Mucosa of rectum (tissue), 2 donors: ENCODE data around the gene DRGX.

ENCODE experiments used
- H3K27ac ChIP-seq, 2 donors: one replicate each; pipeline ENCODE4 v1.7.0; 2013; ENCODE audit warnings: inconsistent platforms in 2 of 2, low read depth in 2 of 2, low read length in 2 of 2
- H3K27me3 ChIP-seq, 2 donors: one replicate each; pipeline ENCODE4 v1.7.0; 2013; ENCODE audit warnings: low read length in 2 of 2; ENCODE audit not compliant: control insufficient read depth in 2 of 2, insufficient read depth in 2 of 2
- H3K36me3 ChIP-seq, 2 donors: one replicate each; pipeline ENCODE4 v1.7.0; 2013; ENCODE audit warnings: low read length in 2 of 2; ENCODE audit not compliant: control insufficient read depth in 2 of 2, insufficient read depth in 2 of 2
- H3K4me1 ChIP-seq, 2 donors: one replicate each; pipeline ENCODE4 v1.7.0; 2013; ENCODE audit warnings: low read length in 2 of 2, mild to moderate bottlenecking in 1 of 2; ENCODE audit not compliant: control insufficient read depth in 2 of 2, insufficient read depth in 2 of 2
- H3K4me3 ChIP-seq, 2 donors: one replicate each; pipeline ENCODE4 v1.7.0; 2013; ENCODE audit warnings: low read length in 2 of 2
- H3K9ac ChIP-seq, 2 donors: one replicate each; pipeline ENCODE4 v1.7.0; 2013; ENCODE audit warnings: low read length in 2 of 2, low read depth in 1 of 2, mild to moderate bottlenecking in 1 of 2
- H3K9me3 ChIP-seq, 2 donors: one replicate each; pipeline ENCODE4 v1.7.0; 2013; ENCODE audit warnings: low read length in 2 of 2; ENCODE audit not compliant: control insufficient read depth in 2 of 2
- donor health status: healthy.
- donor health status: Normal muscosa, but diverticular disease.

DRGX gene

DNA sequence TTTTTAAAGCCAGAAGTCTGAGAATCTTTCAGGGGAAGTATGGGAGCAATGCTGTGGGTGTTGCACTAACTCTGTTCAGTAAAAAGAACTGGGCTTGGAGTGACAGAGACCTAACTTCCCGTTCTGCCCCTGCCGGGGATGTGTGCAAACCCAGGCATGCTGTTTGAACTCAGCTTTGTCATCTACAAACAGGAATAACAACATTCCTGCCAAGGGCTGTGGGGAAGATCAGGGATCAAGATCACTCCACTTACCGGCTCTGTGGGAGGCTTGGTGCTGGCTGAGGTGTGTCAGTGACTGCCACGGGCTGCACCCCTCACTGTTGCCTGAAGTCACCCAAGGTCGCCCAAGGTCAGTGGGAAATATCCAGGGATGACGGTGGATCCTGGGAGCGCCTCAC is 23.1 kb upstream of the DRGX start:
- no peaks in the 10 kb centered on the region for H3K36me3 ChIP-seq
- no peak overlapping the region for H3K27ac ChIP-seq
- H3K4me1 ChIP-seq: peaks cover 0 to 4% of the 10 kb centered on the region in 2 donors
- no peak overlapping the region for H3K4me3 ChIP-seq
- H3K9me3 ChIP-seq: no peaks in the 10 kb centered on the region
- no peaks in the 10 kb centered on the region for H3K27me3 ChIP-seq
- H3K9ac ChIP-seq: no peak overlapping the region

DNA sequence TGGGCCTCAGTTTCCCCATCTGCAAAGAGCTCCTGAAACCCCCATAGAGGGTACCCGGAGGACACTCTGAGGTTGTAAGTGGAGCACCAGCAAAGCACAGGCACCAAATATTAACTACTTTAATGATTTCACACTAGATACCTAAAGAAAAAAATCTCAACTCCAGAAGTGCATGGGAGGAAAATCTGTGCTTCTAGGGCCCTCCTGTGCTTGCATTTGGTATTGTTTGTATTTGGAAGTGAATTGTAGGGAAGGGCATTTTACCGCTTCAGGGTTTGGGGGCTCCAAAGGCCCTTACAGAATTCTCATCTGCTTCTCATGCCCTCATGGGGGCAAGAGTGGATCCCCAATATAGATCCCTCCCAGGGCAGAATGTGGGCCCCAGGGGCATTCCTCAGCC is 22.4 kb upstream of the DRGX start:
- H3K27me3 ChIP-seq: no peaks in the 10 kb centered on the region
- H3K4me1 ChIP-seq: peaks cover 0 to 4% of the 10 kb centered on the region in 2 donors
- H3K4me3 ChIP-seq: no peak overlapping the region
- H3K9ac ChIP-seq: no peak overlapping the region
- no peaks in the 10 kb centered on the region for H3K9me3 ChIP-seq
- H3K27ac ChIP-seq: no peak overlapping the region
- no peaks in the 10 kb centered on the region for H3K36me3 ChIP-seq

DNA sequence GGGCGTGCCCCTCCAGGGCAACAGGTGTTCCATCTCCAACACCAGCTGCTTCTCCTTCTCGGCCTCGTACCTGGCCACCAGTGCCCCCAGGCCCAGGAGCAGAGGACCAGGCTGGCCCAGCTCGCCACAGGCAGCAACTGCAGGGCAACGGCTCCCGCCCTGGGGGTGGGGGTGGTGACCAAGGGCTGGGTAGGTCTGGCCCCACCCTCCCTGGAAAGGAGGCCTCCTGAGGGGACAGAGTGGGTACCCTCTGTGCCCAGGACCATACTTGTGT is 22.1 kb upstream of the DRGX start:
- H3K27ac ChIP-seq: no peak overlapping the region
- no peaks in the 10 kb centered on the region for H3K27me3 ChIP-seq
- H3K9me3 ChIP-seq: no peaks in the 10 kb centered on the region
- peaks cover 0 to 4% of the 10 kb centered on the region in 2 donors for H3K4me1 ChIP-seq
- H3K36me3 ChIP-seq: no peaks in the 10 kb centered on the region
- no peak overlapping the region for H3K9ac ChIP-seq
- H3K4me3 ChIP-seq: no peak overlapping the region

DNA sequence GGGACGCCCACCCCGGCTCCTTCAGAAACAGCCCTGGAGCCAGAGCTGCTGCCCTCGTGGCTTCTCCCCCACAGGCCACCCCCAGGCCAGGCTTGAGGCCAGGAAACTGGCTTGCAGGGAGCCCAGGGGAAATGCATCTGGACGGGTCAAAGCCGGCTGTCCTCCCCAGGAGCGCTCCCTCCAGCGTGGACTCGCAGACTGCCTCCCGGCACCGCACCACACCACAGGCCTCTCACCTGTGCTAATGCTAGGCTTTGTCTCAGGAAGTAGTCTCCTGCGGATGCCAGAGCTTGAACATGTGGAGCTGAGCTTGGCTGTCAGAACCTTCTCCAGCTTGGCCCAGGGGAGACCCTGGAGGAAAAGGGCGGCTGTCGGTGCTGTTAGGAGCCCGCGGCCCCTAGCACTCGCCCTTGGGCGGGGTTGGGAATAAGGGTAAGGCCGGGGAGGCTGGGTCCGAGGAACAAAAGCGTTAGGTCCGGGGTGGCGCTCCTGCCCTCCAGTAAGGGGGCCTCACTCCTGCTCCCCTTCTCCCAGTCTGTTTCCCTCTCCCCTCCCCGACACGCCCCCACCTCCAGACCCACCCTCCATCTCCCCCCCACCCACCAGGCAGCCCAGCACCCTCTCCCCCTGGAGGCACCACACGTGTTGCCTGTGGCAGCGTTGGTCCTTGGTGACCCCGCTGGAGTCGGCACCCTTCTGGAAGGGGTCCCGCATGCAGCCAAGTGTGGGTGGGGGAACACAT is 21.6 kb upstream of the DRGX start:
- no peak overlapping the region for H3K27ac ChIP-seq
- H3K27me3 ChIP-seq: no peaks in the 10 kb centered on the region
- no peak overlapping the region for H3K4me3 ChIP-seq
- H3K9me3 ChIP-seq: no peaks in the 10 kb centered on the region
- peaks cover 0 to 4% of the 10 kb centered on the region in 2 donors for H3K4me1 ChIP-seq
- H3K9ac ChIP-seq: no peak overlapping the region
- no peaks in the 10 kb centered on the region for H3K36me3 ChIP-seq

DNA sequence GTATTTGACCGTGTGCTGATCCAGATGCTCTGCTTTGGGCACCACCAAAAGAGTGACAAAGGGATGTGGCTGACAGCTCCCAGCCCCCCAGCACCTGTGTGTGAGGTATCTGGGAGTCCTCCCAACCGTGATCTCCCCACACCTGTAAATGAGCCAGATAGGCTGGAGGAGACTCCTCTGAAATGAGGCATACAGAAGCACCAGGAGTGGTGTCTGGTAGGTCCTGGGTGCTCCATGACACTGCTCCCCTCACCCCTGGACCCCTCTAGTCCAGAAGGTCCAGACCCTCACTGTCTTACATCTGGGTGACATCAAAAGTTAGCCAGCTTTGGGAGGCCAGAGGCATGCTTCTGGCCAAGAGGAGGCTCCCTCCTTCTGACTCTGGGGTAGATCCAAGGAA is 20.0 kb upstream of the DRGX start:
- Histone ChIP-seq H3K9ac (no peak overlapping the region), H3K9me3 (no peaks in the 10 kb centered on the region), H3K36me3 (no peaks in the 10 kb centered on the region), H3K4me1 (peaks cover 0 to 4% of the 10 kb centered on the region in 2 donors), H3K27ac (no peak overlapping the region), H3K4me3 (no peak overlapping the region), H3K27me3 (no peaks in the 10 kb centered on the region)

DNA sequence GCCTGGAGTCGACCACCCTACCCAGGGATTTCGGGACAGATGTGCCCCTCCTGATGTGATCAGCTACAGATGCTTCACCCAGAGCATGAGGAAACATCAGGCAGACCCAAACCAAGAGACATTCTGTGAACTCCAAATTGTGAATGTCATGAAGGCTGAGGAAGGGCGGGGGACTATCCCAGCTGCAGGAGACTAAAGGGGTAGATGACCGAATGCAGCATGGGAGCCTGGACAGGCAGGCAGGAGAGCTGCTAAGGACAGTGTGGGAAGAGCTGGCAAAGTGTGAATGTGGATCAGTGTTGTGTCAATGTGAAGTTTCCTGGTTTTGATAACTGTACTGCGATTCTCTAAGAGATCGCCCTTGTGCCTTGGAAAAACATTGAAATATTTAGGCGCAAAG is 19.2 kb upstream of the DRGX start:
- H3K4me3 ChIP-seq: no peak overlapping the region
- no peak overlapping the region for H3K27ac ChIP-seq
- no peaks in the 10 kb centered on the region for H3K27me3 ChIP-seq
- no peak overlapping the region for H3K9ac ChIP-seq
- no peaks in the 10 kb centered on the region for H3K9me3 ChIP-seq
- peaks cover 0 to 4% of the 10 kb centered on the region in 2 donors for H3K4me1 ChIP-seq
- H3K36me3 ChIP-seq: no peaks in the 10 kb centered on the region

DNA sequence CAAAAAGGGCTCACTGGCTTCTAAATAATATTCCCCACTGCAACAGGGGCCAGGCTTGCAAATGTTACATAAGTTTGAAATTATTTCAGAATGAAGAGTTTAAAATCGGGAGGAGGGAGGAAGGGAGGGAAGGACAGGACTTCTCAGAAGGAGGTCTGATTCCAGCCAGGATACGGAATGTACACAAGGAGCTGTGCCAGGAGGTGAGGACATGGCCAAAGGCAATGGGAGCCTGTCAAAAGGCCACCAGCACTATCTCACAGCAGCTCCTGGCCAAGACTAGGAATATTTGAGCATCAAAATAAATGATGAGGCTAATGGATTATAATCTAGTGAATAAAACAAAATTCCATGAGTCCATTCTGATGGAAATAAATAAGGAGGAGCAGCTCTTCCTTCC is 18.6 kb upstream of the DRGX start:
- H3K9me3 ChIP-seq: no peaks in the 10 kb centered on the region
- H3K4me3 ChIP-seq: no peak overlapping the region
- H3K27me3 ChIP-seq: no peaks in the 10 kb centered on the region
- no peak overlapping the region for H3K27ac ChIP-seq
- H3K9ac ChIP-seq: no peak overlapping the region
- H3K36me3 ChIP-seq: no peaks in the 10 kb centered on the region
- H3K4me1 ChIP-seq: peaks cover 0 to 4% of the 10 kb centered on the region in 2 donors

DNA sequence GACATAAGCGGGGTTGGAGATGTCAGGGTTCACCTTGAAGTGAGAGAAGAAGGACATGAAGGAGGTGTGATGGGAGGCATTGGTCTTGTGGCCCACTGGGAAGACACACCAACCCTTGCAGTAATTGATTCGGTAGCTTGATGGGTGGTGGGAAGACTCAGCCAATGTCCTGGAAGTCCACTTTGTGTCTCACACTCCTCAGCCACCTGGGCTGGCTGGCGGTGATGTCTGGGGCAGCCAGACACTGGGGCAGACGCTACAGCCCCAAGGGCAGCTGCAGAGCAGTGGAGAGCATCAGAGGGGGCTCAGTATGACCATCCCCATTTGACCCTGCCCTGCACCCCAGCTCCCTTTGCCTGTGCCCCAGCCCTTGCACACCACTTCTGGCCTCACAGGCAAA is 16.7 kb upstream of the DRGX start:
- no peaks in the 10 kb centered on the region for H3K27me3 ChIP-seq

DNA sequence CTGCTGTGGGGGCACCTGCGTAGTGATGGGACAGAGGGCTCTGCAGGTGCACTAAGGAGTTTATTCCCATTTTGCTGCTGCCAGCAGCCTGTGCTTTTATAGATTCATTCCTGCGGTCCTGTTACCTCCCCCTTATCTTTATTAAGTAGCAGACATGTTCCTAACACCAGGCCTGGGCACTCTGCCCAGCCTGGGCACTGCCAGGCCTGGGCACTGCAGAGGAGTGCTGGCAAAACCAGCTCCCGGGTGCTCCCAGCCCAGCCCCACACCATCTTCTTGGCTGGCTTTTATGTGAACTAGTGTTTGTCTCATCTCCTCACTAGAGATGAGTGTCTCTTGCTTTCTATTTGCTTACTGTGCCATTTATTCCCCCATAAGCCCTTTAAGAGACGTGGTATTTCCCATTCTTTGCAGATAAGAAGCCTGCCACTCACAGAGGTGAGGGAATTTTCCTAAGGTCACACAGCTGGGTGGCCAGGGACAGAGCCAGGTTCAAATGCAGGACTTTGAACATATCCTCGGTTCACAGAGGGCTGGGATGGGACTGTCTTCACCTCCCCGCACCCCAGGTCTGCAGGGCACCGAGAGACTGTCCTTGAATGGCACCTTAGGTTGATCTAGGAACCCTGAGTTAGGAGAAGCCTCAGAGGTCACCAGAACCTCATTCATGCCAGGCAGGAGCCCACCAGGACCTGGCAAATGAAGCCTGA is 14.6 kb upstream of the DRGX start:
- no peaks in the 10 kb centered on the region for H3K27me3 ChIP-seq
- H3K9me3 ChIP-seq: no peaks in the 10 kb centered on the region
- H3K36me3 ChIP-seq: no peaks in the 10 kb centered on the region
- no peak overlapping the region for H3K27ac ChIP-seq
- no peak overlapping the region for H3K9ac ChIP-seq
- peaks cover 0 to 2% of the 10 kb centered on the region in 2 donors for H3K4me1 ChIP-seq
- no peak overlapping the region for H3K4me3 ChIP-seq

More for the DNA sequence above, 16.7 kb upstream of the DRGX start:
- Histone ChIP-seq H3K27ac (no peak overlapping the region), H3K4me1 (peaks cover 0 to 2% of the 10 kb centered on the region in 2 donors), H3K36me3 (no peaks in the 10 kb centered on the region), H3K9ac (no peak overlapping the region), H3K9me3 (no peaks in the 10 kb centered on the region), H3K4me3 (no peak overlapping the region)

DNA sequence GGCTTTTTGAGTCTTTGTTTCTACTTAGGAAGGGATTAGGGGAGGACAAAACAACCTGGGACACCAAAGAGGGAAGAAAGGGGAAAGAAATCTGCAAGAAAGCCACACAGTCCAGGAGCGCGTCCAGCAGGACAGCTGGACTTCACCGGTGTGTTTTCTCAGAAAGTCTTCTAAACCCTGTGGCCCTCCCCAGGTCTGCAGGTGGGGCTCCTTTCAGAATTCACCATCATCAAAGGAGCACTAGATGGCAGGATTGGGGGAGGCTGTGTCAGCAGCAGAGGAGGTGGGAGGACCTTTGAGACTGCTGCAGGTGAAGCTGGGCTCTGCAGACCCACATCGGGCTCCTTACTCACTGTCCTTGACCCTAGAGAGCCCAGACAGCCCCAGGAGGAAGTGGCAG is 13.9 kb upstream of the DRGX start:
- no peaks in the 10 kb centered on the region for H3K36me3 ChIP-seq
- H3K9me3 ChIP-seq: no peaks in the 10 kb centered on the region
- H3K4me1 ChIP-seq: peaks cover 0 to 2% of the 10 kb centered on the region in 2 donors
- H3K27ac ChIP-seq: no peak overlapping the region
- H3K4me3 ChIP-seq: no peak overlapping the region
- no peak overlapping the region for H3K9ac ChIP-seq
- no peaks in the 10 kb centered on the region for H3K27me3 ChIP-seq
